Neuronal stem cell (in vitro differentiated cells): ENCODE data around the gene IL10RB.

Experiments
- DNase-seq: peaks from one replicate; pipeline ENCODE4 v3.0.0-alpha.2; 2013; ENCODE audit warnings: low spot score
- H2AFZ ChIP-seq: one replicate; pipeline ENCODE4 v1.6.1; 2013; ENCODE audit warnings: mild to moderate bottlenecking, low read length, inconsistent platforms
- H2AK5ac ChIP-seq: 2 replicates; pipeline ENCODE4 v1.6.1; 2013; ENCODE audit warnings: low read depth, mild to moderate bottlenecking, inconsistent platforms, low read length, moderate library complexity, mixed read lengths
- H2BK120ac ChIP-seq: 2 replicates; pipeline ENCODE4 v1.6.1; 2013; ENCODE audit warnings: low read depth, mild to moderate bottlenecking, inconsistent platforms, low read length, moderate library complexity, mixed read lengths
- H2BK12ac ChIP-seq: one replicate; pipeline ENCODE4 v1.6.1; 2013; ENCODE audit warnings: low read length, inconsistent platforms
- H2BK15ac ChIP-seq: 2 replicates; pipeline ENCODE4 v1.6.1; 2013; ENCODE audit warnings: mild to moderate bottlenecking, low read length, inconsistent platforms, mixed read lengths
- H2BK5ac ChIP-seq: one replicate; pipeline ENCODE4 v1.6.1; 2013; ENCODE audit warnings: inconsistent platforms, mild to moderate bottlenecking, low read length, moderate library complexity
- H3K14ac ChIP-seq: one replicate; pipeline ENCODE4 v1.6.1; 2013; ENCODE audit warnings: low read length, inconsistent platforms
- H3K18ac ChIP-seq: 2 replicates; pipeline ENCODE4 v1.6.1; 2013; ENCODE audit warnings: low read length, inconsistent platforms
- H3K23ac ChIP-seq: 2 replicates; pipeline ENCODE4 v1.6.1; 2013; ENCODE audit warnings: low read depth, mild to moderate bottlenecking, mixed read lengths, low read length, inconsistent platforms; ENCODE audit not compliant: poor library complexity
- H3K27ac ChIP-seq: replicated peaks from 3 replicates; pipeline ENCODE4 v1.5.1; 2013; ENCODE audit warnings: low read length, inconsistent platforms
- H3K27me3 ChIP-seq, 3 experiments: 2 replicates each; pipeline ENCODE4 v1.6.1; 2013; ENCODE audit warnings: low read length in 3 of 3, mild to moderate bottlenecking in 2 of 3, inconsistent platforms in 1 of 3, low read depth in 1 of 3, mixed read lengths in 1 of 3, moderate library complexity in 1 of 3; ENCODE audit not compliant: control insufficient read depth in 3 of 3, insufficient read depth in 3 of 3
- H3K36me3 ChIP-seq, 2 donors: replicated peaks in 1 of 2; 2 replicates each; pipeline ENCODE4 v1.6.1; 2013; ENCODE audit warnings: low read length in 2 of 2; ENCODE audit not compliant: control insufficient read depth in 2 of 2, insufficient read depth in 2 of 2
- H3K4ac ChIP-seq: 2 replicates; pipeline ENCODE4 v1.6.1; 2013; ENCODE audit warnings: inconsistent platforms, mild to moderate bottlenecking, low read length, moderate library complexity
- H3K4me1 ChIP-seq, 2 donors: 1 replicate in 1 of 2; 2 replicates in 1 of 2; pipeline ENCODE4 v1.6.1; 2013; ENCODE audit warnings: low read length in 2 of 2, low read depth in 1 of 2; ENCODE audit not compliant: control insufficient read depth in 2 of 2, insufficient read depth in 1 of 2
- H3K4me2 ChIP-seq: one replicate; pipeline ENCODE4 v1.6.1; 2013; ENCODE audit warnings: mild to moderate bottlenecking, low read length, inconsistent platforms; ENCODE audit not compliant: insufficient read depth, poor library complexity, severe bottlenecking
- H3K4me3 ChIP-seq, 2 donors: 2 replicates each; pipeline ENCODE4 v1.5.1; 2013; ENCODE audit warnings: low read length in 2 of 2, mild to moderate bottlenecking in 2 of 2, inconsistent platforms in 1 of 2, moderate library complexity in 1 of 2
- H3K79me1 ChIP-seq: one replicate; pipeline ENCODE4 v1.6.1; 2013; ENCODE audit warnings: low read depth, mild to moderate bottlenecking, inconsistent platforms, low read length, moderate library complexity
- H3K9ac ChIP-seq: one replicate; pipeline ENCODE4 v1.6.1; 2013; ENCODE audit warnings: mild to moderate bottlenecking, low read depth, low read length, inconsistent platforms; ENCODE audit not compliant: poor library complexity
- H3K9me3 ChIP-seq, 2 donors: replicated peaks in 1 of 2; 2 replicates each; pipeline versions ENCODE3 to v1.6.1; 2013; ENCODE audit warnings: low read length in 2 of 2, mild to moderate bottlenecking in 2 of 2, inconsistent platforms in 1 of 2, low read depth in 1 of 2, mixed read lengths in 1 of 2, moderate library complexity in 1 of 2; ENCODE audit not compliant: control insufficient read depth in 2 of 2, insufficient read depth in 1 of 2
- H4K8ac ChIP-seq: one replicate; pipeline ENCODE4 v1.6.1; 2013; ENCODE audit warnings: low read depth, mild to moderate bottlenecking, inconsistent platforms, low read length, moderate library complexity
- H4K91ac ChIP-seq: one replicate; pipeline ENCODE4 v1.6.1; 2013; ENCODE audit warnings: low read length, low read depth, mild to moderate bottlenecking, inconsistent platforms; ENCODE audit not compliant: poor library complexity
- WGBS, 2 donors: extraction: QIAGEN DNeasy Blood & Tissue Kit; methylation state at CpG; one replicate each; pipeline ENCODE4 v1.1.7; 2013; ENCODE audit warnings: missing lambda C conversion rate in 2 of 2, mixed read lengths in 1 of 2; ENCODE audit not compliant: insufficient read length in 2 of 2, insufficient replicate concordance in 1 of 2; ENCODE audit errors: extremely low coverage in 2 of 2; 5-methylcytosine and 5-hydroxymethylcytosine counted together

The IL10RB gene

DNA sequence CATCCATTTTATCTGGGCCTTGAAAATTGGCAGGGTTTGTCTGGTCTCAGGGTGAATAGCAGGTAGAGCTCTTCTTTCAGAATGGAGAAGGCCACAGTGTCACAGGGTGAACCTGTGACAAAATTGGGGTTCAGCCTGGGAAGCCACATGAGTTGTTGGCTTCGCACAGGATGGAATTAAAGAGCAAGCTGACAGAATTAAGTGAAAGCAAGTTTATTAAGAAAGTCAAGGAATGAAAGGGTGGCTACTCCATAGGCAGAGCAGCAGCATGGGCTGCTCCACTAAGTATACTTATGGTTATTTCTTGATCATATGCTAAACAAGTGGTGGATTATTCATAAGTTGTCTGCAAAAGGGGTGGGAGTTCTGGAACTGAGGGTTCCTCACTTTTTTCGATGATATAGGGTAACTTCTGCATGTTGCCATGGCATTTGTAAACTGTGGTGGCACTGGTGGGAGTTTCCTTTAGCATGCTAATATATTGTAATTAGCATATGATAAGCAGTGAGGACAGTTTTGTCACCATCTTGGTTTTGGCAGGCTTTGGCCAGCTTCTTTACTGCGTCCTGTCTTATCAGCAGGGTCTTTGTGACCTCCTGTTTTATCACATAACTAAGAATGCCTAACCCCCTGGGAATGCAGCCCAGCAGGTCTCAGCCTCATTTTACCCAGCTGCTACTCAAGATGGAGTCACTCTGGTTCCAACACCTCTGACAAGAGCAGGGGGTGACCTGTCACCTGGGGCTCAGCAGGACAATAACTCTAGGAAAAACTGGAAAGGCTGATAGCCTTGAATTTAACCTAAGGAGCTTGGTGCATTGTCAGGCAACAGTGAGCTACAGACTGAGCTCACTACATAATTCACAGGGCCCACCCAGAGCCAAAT, 31.3 kb upstream of the IL10RB start:
- Histone ChIP-seq H3K23ac (no peak overlapping the region), H3K27ac (no peak overlapping the region), H3K14ac (no peak overlapping the region), H3K4ac (no peak overlapping the region), H3K9me3 (peaks cover 2 to 9% of the 10 kb centered on the region in 2 donors), H3K4me1 (peaks cover 2 to 5% of the 10 kb centered on the region in 2 donors), H3K9ac (no peak overlapping the region), H3K18ac (no peak overlapping the region), H2BK120ac (no peak overlapping the region), H2BK15ac (no peak overlapping the region), H2AFZ (no peak overlapping the region), H3K79me1 (peaks cover 8% of the 10 kb centered on the region), H3K4me2 (no peak overlapping the region), H3K36me3 (peaks cover 0 to 17% of the 10 kb centered on the region in 2 donors), H2BK5ac (no peak overlapping the region), H4K91ac (no peak overlapping the region), H3K4me3 (no peak overlapping the region), H2BK12ac (no peak overlapping the region), H4K8ac (no peak overlapping the region), H3K27me3 (no peaks in the 10 kb centered on the region), H2AK5ac (no peak overlapping the region)
- DNase-seq = no peak
- WGBS, 2 donors = no CpG with 5 or more reads among the region's 3 CpGs

DNA sequence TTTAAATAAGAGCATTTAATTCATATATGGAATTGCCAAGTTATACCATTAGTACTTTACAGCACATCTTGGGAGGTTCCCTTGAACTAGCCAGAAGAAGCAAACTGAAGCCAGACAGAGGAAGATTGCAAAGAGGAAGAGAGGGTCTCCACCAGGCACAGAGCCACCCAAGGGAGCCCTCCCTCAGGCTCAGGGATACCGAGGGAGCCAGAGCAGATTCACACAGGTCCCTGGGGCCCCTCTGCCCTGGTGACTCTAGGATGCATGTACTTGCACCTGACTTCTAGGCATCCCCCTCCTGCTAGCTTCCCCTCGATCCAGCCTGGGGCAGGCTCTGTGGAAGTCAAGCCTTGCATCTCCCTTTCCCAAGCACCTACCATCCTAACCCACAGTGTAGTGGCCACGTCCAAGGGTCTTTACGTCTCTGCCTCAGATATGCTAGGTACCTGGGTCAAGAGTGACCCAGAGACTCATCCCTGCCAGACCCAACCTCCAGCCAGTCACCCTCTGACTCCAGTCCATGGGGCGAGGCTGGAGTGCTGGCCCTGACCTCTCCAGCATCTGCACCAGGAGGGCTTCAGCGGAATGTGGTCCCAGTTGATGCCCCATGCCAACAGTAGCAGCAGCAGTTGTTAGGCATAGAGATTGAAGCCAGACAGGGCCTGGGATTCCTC, 30.0 kb upstream of the IL10RB start:
- peaks cover 0 to 17% of the 10 kb centered on the region in 2 donors for H3K36me3 ChIP-seq
- H3K9ac ChIP-seq = no peak overlapping the region
- peaks cover 4% of the 10 kb centered on the region for H3K79me1 ChIP-seq
- peak overlapping the region; percentile 87 for H3K14ac ChIP-seq
- peak overlapping the region in 1 of 2 donors; percentile 36 for H3K4me3 ChIP-seq
- peaks cover 2 to 14% of the 10 kb centered on the region in 2 donors for H3K9me3 ChIP-seq
- H3K23ac ChIP-seq = no peak overlapping the region
- no peak overlapping the region for H2BK120ac ChIP-seq
- no peak overlapping the region for H2AFZ ChIP-seq
- peak overlapping the region; percentile 53 for H2AK5ac ChIP-seq
- H3K27me3 ChIP-seq = no peaks in the 10 kb centered on the region
- H3K4me1 ChIP-seq = peaks cover 2 to 5% of the 10 kb centered on the region in 2 donors
- H3K18ac ChIP-seq = no peak overlapping the region
- no peak overlapping the region for H3K27ac ChIP-seq
- H2BK15ac ChIP-seq = no peak overlapping the region
- DNase-seq = no peak
- H4K8ac ChIP-seq = no peak overlapping the region
- no peak overlapping the region for H4K91ac ChIP-seq
- H2BK5ac ChIP-seq = no peak overlapping the region
- H3K4me2 ChIP-seq = no peak overlapping the region
- no CpG with 5 or more reads among the region's 6 CpGs for WGBS, 2 donors
- H3K4ac ChIP-seq = no peak overlapping the region
- H2BK12ac ChIP-seq = no peak overlapping the region

DNA sequence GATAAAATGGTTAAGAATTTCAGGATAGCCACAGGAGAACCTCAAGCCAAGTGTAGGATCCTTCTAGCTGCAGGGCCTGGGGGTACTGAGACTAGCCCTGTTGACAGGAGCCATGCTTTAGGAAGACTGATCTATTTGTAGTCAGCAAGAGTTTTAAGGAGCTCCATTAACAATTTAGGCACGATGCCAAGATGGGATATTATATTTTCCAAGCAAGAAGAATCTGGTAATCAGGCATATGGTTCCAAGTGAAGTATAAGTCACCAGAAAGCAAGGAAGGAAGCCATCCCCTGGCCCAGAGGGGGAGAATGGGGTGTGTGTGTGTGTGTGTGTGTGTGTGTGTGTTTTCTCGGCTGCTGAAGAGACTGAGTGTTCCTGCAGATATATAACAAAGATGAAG, 29.4 kb upstream of the IL10RB start:
- Histone ChIP-seq H3K4me1 (peaks cover under 1 to 2% of the 10 kb centered on the region in 2 donors), H3K9ac (no peak overlapping the region), H3K18ac (no peak overlapping the region), H2BK5ac (no peak overlapping the region), H3K79me1 (peaks cover 4% of the 10 kb centered on the region), H3K4me3 (no peak overlapping the region), H2BK15ac (no peak overlapping the region), H3K36me3 (peaks cover 0 to 20% of the 10 kb centered on the region in 2 donors), H2BK12ac (no peak overlapping the region), H4K8ac (no peak overlapping the region), H3K23ac (no peak overlapping the region), H3K27me3 (no peaks in the 10 kb centered on the region), H4K91ac (no peak overlapping the region), H3K14ac (no peak overlapping the region), H3K9me3 (peaks cover 2 to 19% of the 10 kb centered on the region in 2 donors), H3K27ac (no peak overlapping the region), H3K4ac (no peak overlapping the region), H2BK120ac (no peak overlapping the region), H3K4me2 (no peak overlapping the region), H2AK5ac (no peak overlapping the region), H2AFZ (no peak overlapping the region)
- no CpG with 5 or more reads among the region's 2 CpGs for WGBS, 2 donors
- DNase-seq = no peak

DNA sequence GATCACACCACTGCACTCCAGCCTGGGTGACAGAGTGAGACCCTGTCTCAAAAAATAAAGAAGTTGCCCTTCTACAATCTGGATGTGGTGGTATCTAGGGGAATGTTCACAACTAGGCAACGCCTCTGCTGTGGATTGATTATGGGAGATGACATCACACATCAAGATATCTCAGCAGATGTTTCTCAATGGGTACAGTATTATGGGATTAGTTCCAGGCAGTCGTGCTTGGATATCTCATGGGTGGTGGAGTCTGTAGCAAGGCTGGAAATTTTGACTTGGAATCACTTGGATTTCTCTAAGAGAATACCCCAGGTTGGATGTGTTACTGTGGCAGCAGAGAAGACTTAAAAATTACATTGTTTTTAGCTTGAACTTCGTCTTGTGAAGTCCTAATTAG, 28.7 kb upstream of the IL10RB start:
- no peak overlapping the region for H3K27ac ChIP-seq
- no peak for DNase-seq
- H2AK5ac ChIP-seq = no peak overlapping the region
- no peak overlapping the region for H4K8ac ChIP-seq
- no peak overlapping the region for H4K91ac ChIP-seq
- H3K23ac ChIP-seq = no peak overlapping the region
- peaks cover 0 to 2% of the 10 kb centered on the region in 2 donors for H3K4me1 ChIP-seq
- H2BK15ac ChIP-seq = no peak overlapping the region
- H3K4me2 ChIP-seq = no peak overlapping the region
- H2AFZ ChIP-seq = no peak overlapping the region
- no peak overlapping the region for H3K4me3 ChIP-seq
- no CpG with 5 or more reads among the region's 3 CpGs for WGBS, 2 donors
- no peak overlapping the region for H3K14ac ChIP-seq
- no peaks in the 10 kb centered on the region for H3K27me3 ChIP-seq
- peaks cover 4% of the 10 kb centered on the region for H3K79me1 ChIP-seq
- H3K4ac ChIP-seq = no peak overlapping the region
- no peak overlapping the region for H2BK120ac ChIP-seq
- no peak overlapping the region for H3K9ac ChIP-seq
- no peak overlapping the region for H2BK12ac ChIP-seq
- peaks cover 0 to 25% of the 10 kb centered on the region in 2 donors for H3K36me3 ChIP-seq
- no peak overlapping the region for H3K18ac ChIP-seq
- H3K9me3 ChIP-seq = peaks cover 2 to 22% of the 10 kb centered on the region in 2 donors
- no peak overlapping the region for H2BK5ac ChIP-seq
